HG03139 (cell line): ENCODE results near the gene URGCP.
A peak's percentile ranks its signal among the peaks of the same experiment; 100 is the strongest.
"Not testable (repeated sequence)": the region's sequence is repeated elsewhere in the genome, so short reads cannot be mapped to it uniquely, and the experiment has no call there.

ENCODE experiments used
- ATAC-seq: cut with Tn5 transposase; IDR thresholded peaks from one replicate; pipeline ENCODE4 v1.9.1; 2021; ENCODE audit not compliant: unreplicated experiment

URGCP gene

GRCh38 chr7:43922726-43923125 is 16.3 kb upstream of the URGCP start:
- no peak for ATAC-seq

- no peak for ATAC-seq
Measured at GRCh38 chr7:43921423-43921822, 15.0 kb upstream of the URGCP start.

- ATAC-seq, result no peak
Measured at GRCh38 chr7:43915907-43916306, 9.5 kb upstream of the URGCP start.

- no peak for ATAC-seq
Measured at GRCh38 chr7:43914795-43915194, 8.4 kb upstream of the URGCP start.

GRCh38 chr7:43905956-43906330 is 453 bp downstream of the URGCP start:
- ATAC-seq, result peak; percentile 38

- ATAC-seq, result no peak
Measured at GRCh38 chr7:43905209-43905946, 1.0 kb downstream of the URGCP start.

GRCh38 chr7:43904533-43905208 is 1.7 kb downstream of the URGCP start:
- ATAC-seq, result no peak

- ATAC-seq, result no peak
Measured at GRCh38 chr7:43902542-43903054, 3.8 kb downstream of the URGCP start.

- ATAC-seq, result not testable (repeated sequence)
Measured at GRCh38 chr7:43898571-43898970, 7.8 kb downstream of the URGCP start.

- no peak for ATAC-seq
Measured at GRCh38 chr7:43895847-43896415, 10.5 kb downstream of the URGCP start.

GRCh38 chr7:43891069-43891955 is 15.1 kb downstream of the URGCP start:
- ATAC-seq, result no peak

- ATAC-seq, result no peak
Measured at GRCh38 chr7:43890468-43890867, 15.9 kb downstream of the URGCP start.

- no peak for ATAC-seq
Measured at GRCh38 chr7:43888993-43889945, 17.1 kb downstream of the URGCP start.

- ATAC-seq, result no peak
Measured at GRCh38 chr7:43884617-43885016, 21.8 kb downstream of the URGCP start.

GRCh38 chr7:43884209-43884608 is 22.2 kb downstream of the URGCP start:
- ATAC-seq, result no peak

- ATAC-seq, result no peak
Measured at GRCh38 chr7:43880596-43880995, 25.8 kb downstream of the URGCP start.

- no peak for ATAC-seq
Measured at GRCh38 chr7:43879477-43879876, 26.9 kb downstream of the URGCP start.

GRCh38 chr7:43878867-43879266 is 27.5 kb downstream of the URGCP start:
- no peak for ATAC-seq

GRCh38 chr7:43877968-43878864 is 28.2 kb downstream of the URGCP start:
- ATAC-seq, result no peak
